Mucosa of rectum (tissue), 2 donors: ENCODE results near the gene PRKAB1.
"Not testable (repeated sequence)": the region's sequence is repeated elsewhere in the genome, so short reads cannot be mapped to it uniquely, and the experiment has no call there.

Source experiments
- H3K27ac ChIP-seq, 2 donors: one replicate each; pipeline ENCODE4 v1.7.0; 2013; ENCODE audit warnings: inconsistent platforms in 2 of 2, low read depth in 2 of 2, low read length in 2 of 2
- H3K27me3 ChIP-seq, 2 donors: one replicate each; pipeline ENCODE4 v1.7.0; 2013; ENCODE audit warnings: low read length in 2 of 2; ENCODE audit not compliant: control insufficient read depth in 2 of 2, insufficient read depth in 2 of 2
- H3K36me3 ChIP-seq, 2 donors: one replicate each; pipeline ENCODE4 v1.7.0; 2013; ENCODE audit warnings: low read length in 2 of 2; ENCODE audit not compliant: control insufficient read depth in 2 of 2, insufficient read depth in 2 of 2
- H3K4me1 ChIP-seq, 2 donors: one replicate each; pipeline ENCODE4 v1.7.0; 2013; ENCODE audit warnings: low read length in 2 of 2, mild to moderate bottlenecking in 1 of 2; ENCODE audit not compliant: control insufficient read depth in 2 of 2, insufficient read depth in 2 of 2
- H3K4me3 ChIP-seq, 2 donors: one replicate each; pipeline ENCODE4 v1.7.0; 2013; ENCODE audit warnings: low read length in 2 of 2
- H3K9ac ChIP-seq, 2 donors: one replicate each; pipeline ENCODE4 v1.7.0; 2013; ENCODE audit warnings: low read length in 2 of 2, low read depth in 1 of 2, mild to moderate bottlenecking in 1 of 2
- H3K9me3 ChIP-seq, 2 donors: one replicate each; pipeline ENCODE4 v1.7.0; 2013; ENCODE audit warnings: low read length in 2 of 2; ENCODE audit not compliant: control insufficient read depth in 2 of 2
- donor health status: healthy.
- donor health status: Normal muscosa, but diverticular disease.

PRKAB1 gene

GRCh38 chr12:119705182-119705581, 37.2 kb downstream of the PRKAB1 start:
- no peaks in the 10 kb centered on the region for H3K27me3 ChIP-seq
- no peaks in the 10 kb centered on the region for H3K4me1 ChIP-seq
- H3K36me3 ChIP-seq = peaks cover 2 to 5% of the 10 kb centered on the region in 2 donors
- no peak overlapping the region for H3K4me3 ChIP-seq
- H3K9me3 ChIP-seq = no peaks in the 10 kb centered on the region
- H3K27ac ChIP-seq = no peak overlapping the region
- H3K9ac ChIP-seq = no peak overlapping the region

- not testable (repeated sequence) for H3K27me3 ChIP-seq, H3K4me3 ChIP-seq, H3K27ac ChIP-seq, H3K9me3 ChIP-seq, H3K9ac ChIP-seq, H3K36me3 ChIP-seq, H3K4me1 ChIP-seq
These were observed 38.5 kb downstream of the PRKAB1 start for GRCh38 chr12:119706427-119706826.

- H3K27ac ChIP-seq = no peak overlapping the region
- H3K9ac ChIP-seq = no peak overlapping the region
- no peaks in the 10 kb centered on the region for H3K4me1 ChIP-seq
- peaks cover 5 to 12% of the 10 kb centered on the region in 2 donors for H3K36me3 ChIP-seq
- H3K9me3 ChIP-seq = no peaks in the 10 kb centered on the region
- no peaks in the 10 kb centered on the region for H3K27me3 ChIP-seq
- no peak overlapping the region for H3K4me3 ChIP-seq
These were observed 42.5 kb downstream of the PRKAB1 start for GRCh38 chr12:119710374-119710964.

GRCh38 chr12:119710965-119711551, 43.1 kb downstream of the PRKAB1 start:
- peaks cover 5 to 12% of the 10 kb centered on the region in 2 donors for H3K36me3 ChIP-seq
- H3K27ac ChIP-seq = no peak overlapping the region
- no peaks in the 10 kb centered on the region for H3K27me3 ChIP-seq
- no peaks in the 10 kb centered on the region for H3K4me1 ChIP-seq
- no peak overlapping the region for H3K4me3 ChIP-seq
- no peak overlapping the region for H3K9ac ChIP-seq
- H3K9me3 ChIP-seq = no peaks in the 10 kb centered on the region

- H3K4me1 ChIP-seq = peaks cover 2 to 4% of the 10 kb centered on the region in 2 donors
- H3K4me3 ChIP-seq = no peak overlapping the region
- H3K27me3 ChIP-seq = no peaks in the 10 kb centered on the region
- H3K27ac ChIP-seq = no peak overlapping the region
- no peak overlapping the region for H3K9ac ChIP-seq
- H3K9me3 ChIP-seq = no peaks in the 10 kb centered on the region
- H3K36me3 ChIP-seq = peaks cover 5 to 12% of the 10 kb centered on the region in 2 donors
These were observed 43.8 kb downstream of the PRKAB1 start for GRCh38 chr12:119711693-119712092.

GRCh38 chr12:119712721-119713120, 44.8 kb downstream of the PRKAB1 start:
- no peak overlapping the region for H3K4me3 ChIP-seq
- H3K9ac ChIP-seq = no peak overlapping the region
- peaks cover 2 to 4% of the 10 kb centered on the region in 2 donors for H3K4me1 ChIP-seq
- no peaks in the 10 kb centered on the region for H3K9me3 ChIP-seq
- H3K27me3 ChIP-seq = no peaks in the 10 kb centered on the region
- no peak overlapping the region for H3K27ac ChIP-seq
- peaks cover 5 to 12% of the 10 kb centered on the region in 2 donors for H3K36me3 ChIP-seq

GRCh38 chr12:119713551-119714031, 45.7 kb downstream of the PRKAB1 start:
- Histone ChIP-seq H3K9me3 (no peaks in the 10 kb centered on the region), H3K27me3 (no peaks in the 10 kb centered on the region), H3K4me1 (peaks cover 2 to 4% of the 10 kb centered on the region in 2 donors), H3K4me3 (no peak overlapping the region), H3K9ac (no peak overlapping the region), H3K27ac (no peak overlapping the region), H3K36me3 (peaks cover 5 to 12% of the 10 kb centered on the region in 2 donors)

GRCh38 chr12:119714614-119715267, 46.8 kb downstream of the PRKAB1 start:
- H3K27ac ChIP-seq = no peak overlapping the region
- H3K9me3 ChIP-seq = no peaks in the 10 kb centered on the region
- H3K36me3 ChIP-seq = peaks cover 5 to 12% of the 10 kb centered on the region in 2 donors
- no peaks in the 10 kb centered on the region for H3K27me3 ChIP-seq
- H3K4me1 ChIP-seq = peaks cover 2 to 4% of the 10 kb centered on the region in 2 donors
- no peak overlapping the region for H3K9ac ChIP-seq
- H3K4me3 ChIP-seq = no peak overlapping the region

- Histone ChIP-seq H3K9ac (no peak overlapping the region), H3K4me3 (no peak overlapping the region), H3K27me3 (no peaks in the 10 kb centered on the region), H3K27ac (no peak overlapping the region), H3K9me3 (no peaks in the 10 kb centered on the region), H3K4me1 (peaks cover 2 to 4% of the 10 kb centered on the region in 2 donors), H3K36me3 (peaks cover 5 to 7% of the 10 kb centered on the region in 2 donors)
These were observed 47.3 kb downstream of the PRKAB1 start for GRCh38 chr12:119715268-119715620.

GRCh38 chr12:119718141-119718540, 50.2 kb downstream of the PRKAB1 start:
- no peak overlapping the region for H3K27ac ChIP-seq

More at GRCh38 chr12:119718141-119718540, 50.2 kb downstream of the PRKAB1 start:
- no peak overlapping the region for H3K4me3 ChIP-seq
- H3K4me1 ChIP-seq = peaks cover 2 to 4% of the 10 kb centered on the region in 2 donors
- no peak overlapping the region for H3K9ac ChIP-seq
- peaks cover 5 to 6% of the 10 kb centered on the region in 2 donors for H3K36me3 ChIP-seq
- no peaks in the 10 kb centered on the region for H3K9me3 ChIP-seq
- H3K27me3 ChIP-seq = no peaks in the 10 kb centered on the region
